Nephron progenitor cell (in vitro differentiated cells): ENCODE results near the gene NCR3LG1.

ENCODE experiments used
- DNase-seq: peaks from one replicate; pipeline ENCODE4 v3.0.0; 2021
- H3K27ac Mint-ChIP-seq: 2 replicates; pipeline ENCODE4 v1.8.0; 2021; ENCODE audit warnings: mild to moderate bottlenecking, moderate library complexity, mixed read lengths
- H3K27me3 Mint-ChIP-seq: 2 replicates; pipeline ENCODE4 v1.8.0; 2021; ENCODE audit warnings: mild to moderate bottlenecking, low read depth, mixed read lengths; ENCODE audit not compliant: poor library complexity
- H3K36me3 Mint-ChIP-seq: 2 replicates; pipeline ENCODE4 v1.8.0; 2021; ENCODE audit warnings: low read depth, mixed read lengths
- H3K4me1 Mint-ChIP-seq: 2 replicates; pipeline ENCODE4 v1.8.0; 2021; ENCODE audit warnings: mixed read lengths
- H3K4me3 Mint-ChIP-seq: 2 replicates; pipeline ENCODE4 v1.8.0; 2021; ENCODE audit warnings: mild to moderate bottlenecking, moderate library complexity, mixed read lengths
- H3K9me3 Mint-ChIP-seq: 2 replicates; pipeline ENCODE4 v1.8.0; 2021; ENCODE audit warnings: mild to moderate bottlenecking, moderate library complexity, mixed read lengths
- CTCF ChIP-seq: fragments of 200-600 bp; sonication (generic); IDR thresholded peaks from 2 replicates; pipeline ENCODE4 v1.5.0; 2021; ENCODE audit warnings: antibody characterized with exemption

The NCR3LG1 gene

GRCh38 chr11:17384002-17384511 lies 32.5 kb downstream of the NCR3LG1 start:
- peak; percentile 92 for TF ChIP-seq CTCF
- H3K9me3 Mint-ChIP-seq = peaks cover 4% of the 10 kb centered on the region
- DNase-seq = peak; percentile 89
- H3K4me1 Mint-ChIP-seq = peaks cover 18% of the 10 kb centered on the region
- H3K4me3 Mint-ChIP-seq = no peak overlapping the region
- no peak overlapping the region for H3K27ac Mint-ChIP-seq
- H3K36me3 Mint-ChIP-seq = no peaks in the 10 kb centered on the region
- H3K27me3 Mint-ChIP-seq = peaks cover 36% of the 10 kb centered on the region

GRCh38 chr11:17385492-17385891 lies 33.9 kb downstream of the NCR3LG1 start:
- no peak overlapping the region for H3K4me3 Mint-ChIP-seq

GRCh38 chr11:17385926-17386325 lies 34.3 kb downstream of the NCR3LG1 start:
- Mint-ChIP-seq H3K27ac (no peak overlapping the region), H3K27me3 (peaks cover 43% of the 10 kb centered on the region), H3K36me3 (no peaks in the 10 kb centered on the region), H3K4me1 (peaks cover 18% of the 10 kb centered on the region), H3K9me3 (no peaks in the 10 kb centered on the region), H3K4me3 (no peak overlapping the region)
- DNase-seq = no peak
- TF ChIP-seq CTCF = no peak

More at GRCh38 chr11:17385492-17385891, 33.9 kb downstream of the NCR3LG1 start:
- Mint-ChIP-seq H3K27ac (no peak overlapping the region), H3K27me3 (peaks cover 43% of the 10 kb centered on the region), H3K4me1 (peaks cover 18% of the 10 kb centered on the region), H3K36me3 (no peaks in the 10 kb centered on the region), H3K9me3 (no peaks in the 10 kb centered on the region)
- no peak for DNase-seq
- TF ChIP-seq CTCF = no peak

- H3K27ac Mint-ChIP-seq = no peak overlapping the region
- peaks cover 46% of the 10 kb centered on the region for H3K27me3 Mint-ChIP-seq
- H3K9me3 Mint-ChIP-seq = no peaks in the 10 kb centered on the region
- peak; percentile 70 for DNase-seq
- TF ChIP-seq CTCF = peak; percentile 55
- peak overlapping the region; percentile 62 for H3K4me3 Mint-ChIP-seq
- H3K4me1 Mint-ChIP-seq = peaks cover 18% of the 10 kb centered on the region
- no peaks in the 10 kb centered on the region for H3K36me3 Mint-ChIP-seq
Observed at GRCh38 chr11:17386331-17387084, 34.9 kb downstream of the NCR3LG1 start.

- H3K27me3 Mint-ChIP-seq = peaks cover 45% of the 10 kb centered on the region
- no peaks in the 10 kb centered on the region for H3K36me3 Mint-ChIP-seq
- H3K4me3 Mint-ChIP-seq = peak overlapping the region; percentile 62
- H3K9me3 Mint-ChIP-seq = no peaks in the 10 kb centered on the region
- H3K4me1 Mint-ChIP-seq = peaks cover 18% of the 10 kb centered on the region
- no peak for DNase-seq
- H3K27ac Mint-ChIP-seq = no peak overlapping the region
- no peak for TF ChIP-seq CTCF
Observed at GRCh38 chr11:17387254-17387653, 35.7 kb downstream of the NCR3LG1 start.

- peak overlapping the region; percentile 62 for H3K4me3 Mint-ChIP-seq
- TF ChIP-seq CTCF = no peak
- peaks cover 18% of the 10 kb centered on the region for H3K4me1 Mint-ChIP-seq
- H3K9me3 Mint-ChIP-seq = no peaks in the 10 kb centered on the region
- no peak for DNase-seq
- no peak overlapping the region for H3K27ac Mint-ChIP-seq
- H3K27me3 Mint-ChIP-seq = peaks cover 44% of the 10 kb centered on the region
- no peaks in the 10 kb centered on the region for H3K36me3 Mint-ChIP-seq
Observed at GRCh38 chr11:17387811-17388210, 36.2 kb downstream of the NCR3LG1 start.
